HEK293T (cell line): Measurements from ENCODE around the gene PITPNC1.

Experiments used
- ELF4 ChIP-seq: fragments of 450-650 bp; IDR thresholded peaks from 2 replicates; pipeline ENCODE4 v1.6.1; 2017; ENCODE audit warnings: antibody characterized with exemption
- FOXA1 ChIP-seq: fragments of 450-650 bp; IDR thresholded peaks from 2 replicates; pipeline ENCODE4 v1.6.1; 2016; ENCODE audit warnings: mild to moderate bottlenecking
- FOXM1 ChIP-seq: fragments of 450-650 bp; IDR thresholded peaks from 2 replicates; pipeline ENCODE4 v1.6.1; 2017; ENCODE audit warnings: mild to moderate bottlenecking, borderline replicate concordance
- LEF1 ChIP-seq: fragments of 450-650 bp; IDR thresholded peaks from 2 replicates; pipeline ENCODE4 v1.6.1; 2017; ENCODE audit warnings: mild to moderate bottlenecking, borderline replicate concordance
- SP1 ChIP-seq: fragments of 450-650 bp; IDR thresholded peaks from 2 replicates; pipeline ENCODE4 v1.6.1; 2017

- no peak for TF ChIP-seq FOXM1
- no peak for TF ChIP-seq FOXA1
- TF ChIP-seq ELF4, result no peak
- no peak for TF ChIP-seq LEF1
- TF ChIP-seq SP1, result no peak
Observed at GRCh38 chr17:67500261-67500660, 123.2 kb downstream of the PITPNC1 start.
